CD4-positive, alpha-beta T cell (primary cell): ENCODE results near the gene KLHL40. TPM values are rescaled to one million over a fixed set of nuclear protein-coding genes. Genes with fewer than 3 reads are reported as not detected.
A peak's percentile ranks its signal among the peaks of the same experiment; 100 is the strongest.

Experiments
- ATAC-seq: fragments of 200-7000 bp; cut with Tn5 transposase; one replicate; pipeline ENCODE4 v1.10.0; 2022; ENCODE audit warnings: mild to moderate bottlenecking; ENCODE audit not compliant: poor library complexity
- CTCF ChIA-PET: fragments of 350-600 bp; sonication (Branson Sonifier 250); formaldehyde crosslinking; loops from one replicate; lab custom pipeline; 2021; ENCODE audit warnings: antibody characterized with exemption, inconsistent platforms; lab: Charles Lee
- POLR2A ChIA-PET: fragments of 350-600 bp; sonication (Branson Sonifier 250); formaldehyde crosslinking; loops from one replicate; lab custom pipeline; 2021; ENCODE audit warnings: antibody characterized with exemption, inconsistent platforms; lab: Charles Lee
- DNase-seq, 14 experiments: peaks; one replicate each; pipeline ENCODE4 v3.0.0-alpha.2; 2013 to 2020; ENCODE audit warnings: mixed read lengths in 2 of 14
- H3K27ac ChIP-seq, 2 donors: one replicate each; pipeline versions ENCODE4 v1.5.1 to v1.7.0; 2013; ENCODE audit warnings: low read length in 2 of 2, low read depth in 1 of 2, mild to moderate bottlenecking in 1 of 2
- H3K27me3 ChIP-seq, 2 experiments: 1 replicate in 1 of 2; 2 replicates in 1 of 2; pipeline versions ENCODE4 v1.6.1 to v1.7.0; 2013; ENCODE audit warnings: low read length in 2 of 2, control low read depth in 1 of 2, mild to moderate bottlenecking in 1 of 2, moderate library complexity in 1 of 2; ENCODE audit not compliant: insufficient read depth in 2 of 2, control insufficient read depth in 1 of 2
- H3K36me3 ChIP-seq: one replicate; pipeline ENCODE4 v1.6.1; 2013; ENCODE audit warnings: low read length, control low read depth; ENCODE audit not compliant: insufficient read depth
- H3K4me1 ChIP-seq: one replicate; pipeline ENCODE4 v1.6.1; 2013; ENCODE audit warnings: low read length, control low read depth; ENCODE audit not compliant: insufficient read depth
- H3K4me3 ChIP-seq: one replicate; pipeline ENCODE4 v1.5.1; 2013; ENCODE audit warnings: mild to moderate bottlenecking, low read length, moderate library complexity
- H3K9me3 ChIP-seq, 2 experiments: 1 replicate in 1 of 2; 2 replicates in 1 of 2; pipeline versions ENCODE4 v1.6.1 to v1.7.0; 2013; ENCODE audit warnings: low read length in 2 of 2, mild to moderate bottlenecking in 2 of 2, control low read depth in 1 of 2, moderate library complexity in 1 of 2; ENCODE audit not compliant: control insufficient read depth in 1 of 2, insufficient read depth in 1 of 2
- H3K27ac Mint-ChIP-seq: one replicate; pipeline ENCODE4 v1.8.0; 2020; ENCODE audit warnings: mixed read lengths
- H3K27me3 Mint-ChIP-seq: one replicate; pipeline ENCODE4 v1.8.0; 2021; ENCODE audit warnings: mixed read lengths
- H3K36me3 Mint-ChIP-seq: one replicate; pipeline ENCODE4 v1.8.0; 2021; ENCODE audit warnings: low read depth, mixed read lengths
- H3K4me1 Mint-ChIP-seq: one replicate; pipeline ENCODE4 v1.8.0; 2021; ENCODE audit warnings: low read depth, mixed read lengths
- H3K4me3 Mint-ChIP-seq: one replicate; pipeline ENCODE4 v1.8.0; 2020; ENCODE audit warnings: mild to moderate bottlenecking, mixed read lengths
- H3K9me3 Mint-ChIP-seq: one replicate; pipeline ENCODE4 v1.8.0; 2020; ENCODE audit warnings: mixed read lengths
- intact Hi-C, 2 experiments: fragments of 100-400 bp; cut with DNase I in 1 of 2; cut with micrococcal nuclease in 1 of 2; formaldehyde crosslinking; loops; one replicate each; pipeline versions ENCODE4 v1.15.1 to v1.9.0; 2023 to 2025; cut with DNase I, micrococcal nuclease
- total RNA-seq, 174 experiments: library from RNA in 2 of 174; stranded (reverse) in 2 of 174; gene quantifications; one replicate each; pipeline ENCODE4 v1.2.3 and lab custom pipeline; 2021 to 2026
- TF ChIP-seq, protein P1 (sequence below): fragments of 200-600 bp; IDR thresholded peaks from one replicate; pipeline ENCODE4 v1.8.0; 2022; ENCODE audit warnings: antibody characterized with exemption, mild to moderate bottlenecking

KLHL40 gene
- total RNA-seq, 2 experiments from 2014 or later = not detected

DNA sequence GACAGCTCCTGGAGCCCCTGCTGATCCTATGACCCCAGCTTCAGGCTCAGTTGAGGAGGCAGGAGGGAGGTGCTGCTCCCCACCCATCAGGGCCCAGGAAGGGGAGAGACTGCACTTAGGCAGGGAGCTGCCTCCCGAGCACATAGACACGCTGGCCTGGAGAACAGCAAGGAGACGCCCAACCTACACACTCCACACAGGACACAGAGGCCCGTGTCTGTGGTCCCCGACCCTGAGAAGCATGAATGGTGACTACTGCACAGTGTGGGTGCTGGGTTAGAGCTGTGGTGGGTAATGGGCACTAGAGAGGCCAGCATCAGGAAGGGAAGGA, 18.3 kb downstream of the KLHL40 start:
- ChIA-PET POLR2A (no interaction called here), CTCF (no interaction called here)
- intact Hi-C loops = no loop called here
- Histone ChIP-seq H3K27me3 (no peaks in the 10 kb centered on the region), H3K36me3 (no peaks in the 10 kb centered on the region), H3K4me3 (no peak overlapping the region), H3K4me1 (peaks cover 15% of the 10 kb centered on the region), H3K9me3 (peaks cover 0 to 12% of the 10 kb centered on the region in 2 experiments), H3K27ac (no peak overlapping the region)
- Mint-ChIP-seq H3K4me3 (no peak overlapping the region), H3K27ac (no peak overlapping the region), H3K4me1 (no peaks in the 10 kb centered on the region), H3K9me3 (no peaks in the 10 kb centered on the region), H3K36me3 (no peaks in the 10 kb centered on the region), H3K27me3 (peaks cover 6% of the 10 kb centered on the region)
- TF ChIP-seq, protein P1, sequence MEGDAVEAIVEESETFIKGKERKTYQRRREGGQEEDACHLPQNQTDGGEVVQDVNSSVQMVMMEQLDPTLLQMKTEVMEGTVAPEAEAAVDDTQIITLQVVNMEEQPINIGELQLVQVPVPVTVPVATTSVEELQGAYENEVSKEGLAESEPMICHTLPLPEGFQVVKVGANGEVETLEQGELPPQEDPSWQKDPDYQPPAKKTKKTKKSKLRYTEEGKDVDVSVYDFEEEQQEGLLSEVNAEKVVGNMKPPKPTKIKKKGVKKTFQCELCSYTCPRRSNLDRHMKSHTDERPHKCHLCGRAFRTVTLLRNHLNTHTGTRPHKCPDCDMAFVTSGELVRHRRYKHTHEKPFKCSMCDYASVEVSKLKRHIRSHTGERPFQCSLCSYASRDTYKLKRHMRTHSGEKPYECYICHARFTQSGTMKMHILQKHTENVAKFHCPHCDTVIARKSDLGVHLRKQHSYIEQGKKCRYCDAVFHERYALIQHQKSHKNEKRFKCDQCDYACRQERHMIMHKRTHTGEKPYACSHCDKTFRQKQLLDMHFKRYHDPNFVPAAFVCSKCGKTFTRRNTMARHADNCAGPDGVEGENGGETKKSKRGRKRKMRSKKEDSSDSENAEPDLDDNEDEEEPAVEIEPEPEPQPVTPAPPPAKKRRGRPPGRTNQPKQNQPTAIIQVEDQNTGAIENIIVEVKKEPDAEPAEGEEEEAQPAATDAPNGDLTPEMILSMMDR = no peak
- no peak for ATAC-seq
- DNase-seq = no peak

- Mint-ChIP-seq H3K9me3 (no peaks in the 10 kb centered on the region), H3K27ac (no peak overlapping the region), H3K4me1 (no peaks in the 10 kb centered on the region), H3K4me3 (no peak overlapping the region), H3K36me3 (no peaks in the 10 kb centered on the region), H3K27me3 (peaks cover 6% of the 10 kb centered on the region)
- Histone ChIP-seq H3K27ac (no peak overlapping the region), H3K9me3 (peaks cover 0 to 12% of the 10 kb centered on the region in 2 experiments), H3K4me1 (peaks cover 9% of the 10 kb centered on the region), H3K4me3 (no peak overlapping the region), H3K27me3 (no peaks in the 10 kb centered on the region), H3K36me3 (no peaks in the 10 kb centered on the region)
- TF ChIP-seq, protein P1 = no peak
- ATAC-seq = no peak
- peak in 1 of 14 experiments; percentile 21 for DNase-seq
- POLR2A ChIA-PET = no interaction called here
- intact Hi-C loops = no loop called here
- CTCF ChIA-PET = no interaction called here
These were observed 19.0 kb downstream of the KLHL40 start for GRCh38 chr3:42704136-42704841.

DNA sequence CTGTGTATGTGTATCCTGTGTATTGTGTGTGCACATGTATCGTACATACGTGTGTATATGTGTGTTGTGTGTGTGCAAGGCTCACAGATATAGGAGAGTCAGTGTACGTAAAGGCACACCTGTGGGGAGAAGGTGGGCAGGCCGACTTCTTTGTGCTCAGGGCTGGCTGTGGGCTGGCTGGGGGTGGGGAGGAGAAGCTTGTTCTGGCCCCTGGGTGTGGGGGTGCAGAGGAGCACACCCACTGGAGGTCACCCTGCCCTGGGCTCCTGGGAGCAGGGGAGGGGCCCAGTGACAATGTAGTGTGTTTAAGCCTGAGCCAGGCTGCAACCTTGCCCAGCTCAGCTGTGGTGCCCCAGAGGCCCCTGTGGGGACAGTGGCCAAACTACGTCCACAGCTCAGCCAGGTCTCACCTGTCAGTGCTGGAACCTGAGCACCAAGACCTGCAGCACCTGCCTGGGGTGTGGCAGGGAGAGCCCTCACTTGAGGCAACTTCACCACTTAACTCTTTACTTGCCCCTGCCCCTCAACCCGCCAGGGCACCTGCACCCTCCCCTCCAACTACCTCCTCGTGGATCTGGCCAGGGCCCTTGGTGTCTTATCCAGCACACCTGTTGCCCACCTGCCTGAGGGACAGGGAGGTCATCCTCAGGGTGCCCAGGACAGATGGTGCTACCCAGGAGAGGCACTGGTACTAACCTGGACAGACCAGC, 19.9 kb downstream of the KLHL40 start:
- TF ChIP-seq, protein P1 = no peak
- H3K4me1 ChIP-seq = peaks cover 6% of the 10 kb centered on the region
- ChIA-PET CTCF (no interaction called here), POLR2A (no interaction called here)
- peaks cover 6% of the 10 kb centered on the region for H3K27me3 Mint-ChIP-seq
- H3K36me3 Mint-ChIP-seq = no peaks in the 10 kb centered on the region
- H3K4me1 Mint-ChIP-seq = no peaks in the 10 kb centered on the region
- H3K27me3 ChIP-seq = no peaks in the 10 kb centered on the region
- H3K9me3 Mint-ChIP-seq = no peaks in the 10 kb centered on the region
- H3K27ac Mint-ChIP-seq = no peak overlapping the region
- intact Hi-C loops = no loop called here
- H3K27ac ChIP-seq = no peak overlapping the region
- DNase-seq (peak in 1 of 14 experiments; percentile 17), ATAC-seq (no peak)
- H3K4me3 ChIP-seq = no peak overlapping the region
- no peaks in the 10 kb centered on the region for H3K36me3 ChIP-seq
- H3K4me3 Mint-ChIP-seq = no peak overlapping the region
- peaks cover 0 to 12% of the 10 kb centered on the region in 2 experiments for H3K9me3 ChIP-seq
